Astrocyte (in vitro differentiated cells and primary cell): Measurements from ENCODE around the gene ZBTB7B.

Experiments
- EZH2 ChIP-seq: IDR thresholded peaks from 2 replicates; pipeline ENCODE4 v1.6.1; 2012; ENCODE audit warnings: mild to moderate bottlenecking, low read length, inconsistent platforms; ENCODE audit not compliant: insufficient read depth
- TF ChIP-seq, protein P1 (sequence below): IDR thresholded peaks from 2 replicates; pipeline ENCODE4 v1.5.1; 2011; ENCODE audit warnings: low read depth, mild to moderate bottlenecking, inconsistent platforms, low read length, moderate library complexity; ENCODE audit not compliant: insufficient read depth

- TF ChIP-seq, protein P1, sequence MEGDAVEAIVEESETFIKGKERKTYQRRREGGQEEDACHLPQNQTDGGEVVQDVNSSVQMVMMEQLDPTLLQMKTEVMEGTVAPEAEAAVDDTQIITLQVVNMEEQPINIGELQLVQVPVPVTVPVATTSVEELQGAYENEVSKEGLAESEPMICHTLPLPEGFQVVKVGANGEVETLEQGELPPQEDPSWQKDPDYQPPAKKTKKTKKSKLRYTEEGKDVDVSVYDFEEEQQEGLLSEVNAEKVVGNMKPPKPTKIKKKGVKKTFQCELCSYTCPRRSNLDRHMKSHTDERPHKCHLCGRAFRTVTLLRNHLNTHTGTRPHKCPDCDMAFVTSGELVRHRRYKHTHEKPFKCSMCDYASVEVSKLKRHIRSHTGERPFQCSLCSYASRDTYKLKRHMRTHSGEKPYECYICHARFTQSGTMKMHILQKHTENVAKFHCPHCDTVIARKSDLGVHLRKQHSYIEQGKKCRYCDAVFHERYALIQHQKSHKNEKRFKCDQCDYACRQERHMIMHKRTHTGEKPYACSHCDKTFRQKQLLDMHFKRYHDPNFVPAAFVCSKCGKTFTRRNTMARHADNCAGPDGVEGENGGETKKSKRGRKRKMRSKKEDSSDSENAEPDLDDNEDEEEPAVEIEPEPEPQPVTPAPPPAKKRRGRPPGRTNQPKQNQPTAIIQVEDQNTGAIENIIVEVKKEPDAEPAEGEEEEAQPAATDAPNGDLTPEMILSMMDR = no peak
- no peak for TF ChIP-seq EZH2
Measured at GRCh38 chr1:154958036-154958435, 44.6 kb upstream of the ZBTB7B start.
